ENCODE data around the gene GBE1.

DNA sequence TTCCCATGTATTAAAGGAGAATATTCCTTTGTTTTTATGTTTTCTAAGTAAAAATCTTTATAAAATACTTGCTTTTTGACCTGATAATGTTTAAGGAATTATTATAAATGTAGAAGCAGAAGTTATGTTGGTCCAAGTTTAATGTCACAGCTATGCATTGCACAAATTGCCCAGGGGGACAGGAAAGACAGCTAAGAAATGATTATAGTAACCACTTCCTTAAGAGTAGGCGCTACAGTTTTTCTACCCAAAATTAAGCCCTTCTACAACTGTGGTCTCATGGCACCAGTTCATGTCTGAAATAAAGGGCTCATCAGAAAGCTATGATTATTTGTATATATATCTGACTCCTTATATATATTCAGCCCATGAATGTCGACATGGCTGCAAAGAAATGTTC is 176.4 kb downstream of the GBE1 start:
- TF ChIP-seq, protein P1, sequence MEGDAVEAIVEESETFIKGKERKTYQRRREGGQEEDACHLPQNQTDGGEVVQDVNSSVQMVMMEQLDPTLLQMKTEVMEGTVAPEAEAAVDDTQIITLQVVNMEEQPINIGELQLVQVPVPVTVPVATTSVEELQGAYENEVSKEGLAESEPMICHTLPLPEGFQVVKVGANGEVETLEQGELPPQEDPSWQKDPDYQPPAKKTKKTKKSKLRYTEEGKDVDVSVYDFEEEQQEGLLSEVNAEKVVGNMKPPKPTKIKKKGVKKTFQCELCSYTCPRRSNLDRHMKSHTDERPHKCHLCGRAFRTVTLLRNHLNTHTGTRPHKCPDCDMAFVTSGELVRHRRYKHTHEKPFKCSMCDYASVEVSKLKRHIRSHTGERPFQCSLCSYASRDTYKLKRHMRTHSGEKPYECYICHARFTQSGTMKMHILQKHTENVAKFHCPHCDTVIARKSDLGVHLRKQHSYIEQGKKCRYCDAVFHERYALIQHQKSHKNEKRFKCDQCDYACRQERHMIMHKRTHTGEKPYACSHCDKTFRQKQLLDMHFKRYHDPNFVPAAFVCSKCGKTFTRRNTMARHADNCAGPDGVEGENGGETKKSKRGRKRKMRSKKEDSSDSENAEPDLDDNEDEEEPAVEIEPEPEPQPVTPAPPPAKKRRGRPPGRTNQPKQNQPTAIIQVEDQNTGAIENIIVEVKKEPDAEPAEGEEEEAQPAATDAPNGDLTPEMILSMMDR (optimal IDR thresholded peaks at IDR 0.05 in 1 of 3, IDR thresholded peaks at IDR 0.05 in 1 of 3, conservative IDR thresholded peaks at IDR 0.05 in 1 of 3; ENCODE audit: extremely low read depth in 1 of 3, insufficient read depth in 2 of 3, low read length in 3 of 3) = no peak
- no peak for TF ChIP-seq EZH2 (IDR thresholded peaks at IDR 0.05; ENCODE audit: low read length)

Data from keratinocyte (primary cell).